HFFc6 (cell line): Measurements from ENCODE around the gene SPTA1. TPM values are rescaled to one million over a fixed set of nuclear protein-coding genes. Genes with fewer than 3 reads are reported as not detected.

ENCODE experiments used
- DNase-seq: peaks from one replicate; pipeline ENCODE4 v3.0.0-alpha.2; 2018
- H3K27ac Mint-ChIP-seq: 2 replicates; pipeline ENCODE4 v1.8.0; 2020; ENCODE audit warnings: mild to moderate bottlenecking, mixed read lengths
- H3K27me3 Mint-ChIP-seq: 2 replicates; pipeline ENCODE4 v1.8.0; 2021; ENCODE audit warnings: mild to moderate bottlenecking, moderate library complexity, mixed read lengths; ENCODE audit not compliant: insufficient read depth
- H3K36me3 Mint-ChIP-seq: 2 replicates; pipeline ENCODE4 v1.8.0; 2021; ENCODE audit warnings: low read depth, mixed read lengths
- H3K4me1 Mint-ChIP-seq: 2 replicates; pipeline ENCODE4 v1.8.0; 2020; ENCODE audit warnings: low read depth, mixed read lengths
- H3K4me3 Mint-ChIP-seq: 2 replicates; pipeline ENCODE4 v1.8.0; 2020; ENCODE audit warnings: mild to moderate bottlenecking, moderate library complexity, mixed read lengths
- H3K9me3 Mint-ChIP-seq: 2 replicates; pipeline ENCODE4 v1.8.0; 2020; ENCODE audit warnings: mild to moderate bottlenecking, mixed read lengths
- long read RNA-seq: library from polyadenylated mRNA; unstranded; transcript quantifications from one replicate; pipeline ENCODE4 v2.0.0, GENCODE V29; 2019
- total RNA-seq, 6 experiments: library from RNA; stranded (reverse); fragmentation: NEBNext Ultra II Directional; extraction: Animal tissue kit (Norgen Biotek cat#: 25700); gene quantifications; 2 replicates in 1 of 6; 3 replicates in 5 of 6; pipeline ENCODE4 v1.2.3, GENCODE V29; 2021
- TF ChIP-seq, protein P1 (sequence below): fragments of 200-600 bp; sonication (generic); IDR thresholded peaks from 2 replicates; pipeline ENCODE4 v1.5.0; 2021; ENCODE audit warnings: antibody characterized with exemption, mild to moderate bottlenecking

Gene SPTA1
- not detected for total RNA-seq
- long read RNA-seq: 0 reads

DNA sequence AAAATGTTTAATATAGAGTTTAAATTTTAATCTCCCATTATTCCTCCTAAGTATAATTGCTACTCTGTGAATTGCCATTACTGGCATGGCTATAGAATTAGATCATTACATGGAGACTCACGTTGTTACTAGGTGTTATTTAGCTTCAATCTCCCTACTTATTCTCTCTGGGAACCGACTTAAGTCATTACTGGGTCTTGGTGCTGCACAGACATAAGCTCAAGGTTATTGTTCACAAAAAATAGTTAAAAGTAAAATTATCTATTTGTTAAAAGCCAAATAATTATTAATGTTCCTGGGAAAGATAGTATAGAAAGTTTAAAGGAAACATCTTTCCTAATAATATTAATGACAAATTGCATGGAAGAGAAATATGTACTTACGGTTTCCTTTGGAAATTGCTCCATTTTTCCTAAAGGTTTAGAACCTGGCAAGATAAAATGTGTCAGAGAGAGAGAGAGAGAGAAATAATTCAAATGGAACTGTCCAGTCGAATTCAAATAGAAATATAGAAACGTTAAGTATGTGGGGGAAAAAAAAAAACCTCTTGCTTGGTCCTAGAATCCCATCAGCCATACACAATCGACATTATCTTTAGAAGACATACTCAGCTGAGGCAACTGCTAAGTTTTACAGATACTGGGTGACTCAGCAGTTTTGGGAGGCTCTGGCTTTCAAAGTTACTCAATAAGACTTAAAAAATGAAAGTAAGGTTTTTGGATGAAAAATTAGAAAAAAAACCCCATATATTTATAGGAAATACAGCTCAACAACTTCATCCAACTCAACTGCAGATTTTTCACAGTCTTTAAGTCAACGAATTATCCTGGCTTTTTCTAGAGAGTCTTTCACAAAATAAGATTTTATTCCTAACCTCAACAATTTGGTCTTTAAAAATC, at the start of gene SPTA1:
SPTA1 (minus strand) TSS at position 605 of the 899 bp plus-strand sequence; CDS start at position 407, 198 bp downstream.
- DNase-seq: no peak
- H3K27ac Mint-ChIP-seq: no peak within 1 kb of the TSS
- TF ChIP-seq, protein P1, sequence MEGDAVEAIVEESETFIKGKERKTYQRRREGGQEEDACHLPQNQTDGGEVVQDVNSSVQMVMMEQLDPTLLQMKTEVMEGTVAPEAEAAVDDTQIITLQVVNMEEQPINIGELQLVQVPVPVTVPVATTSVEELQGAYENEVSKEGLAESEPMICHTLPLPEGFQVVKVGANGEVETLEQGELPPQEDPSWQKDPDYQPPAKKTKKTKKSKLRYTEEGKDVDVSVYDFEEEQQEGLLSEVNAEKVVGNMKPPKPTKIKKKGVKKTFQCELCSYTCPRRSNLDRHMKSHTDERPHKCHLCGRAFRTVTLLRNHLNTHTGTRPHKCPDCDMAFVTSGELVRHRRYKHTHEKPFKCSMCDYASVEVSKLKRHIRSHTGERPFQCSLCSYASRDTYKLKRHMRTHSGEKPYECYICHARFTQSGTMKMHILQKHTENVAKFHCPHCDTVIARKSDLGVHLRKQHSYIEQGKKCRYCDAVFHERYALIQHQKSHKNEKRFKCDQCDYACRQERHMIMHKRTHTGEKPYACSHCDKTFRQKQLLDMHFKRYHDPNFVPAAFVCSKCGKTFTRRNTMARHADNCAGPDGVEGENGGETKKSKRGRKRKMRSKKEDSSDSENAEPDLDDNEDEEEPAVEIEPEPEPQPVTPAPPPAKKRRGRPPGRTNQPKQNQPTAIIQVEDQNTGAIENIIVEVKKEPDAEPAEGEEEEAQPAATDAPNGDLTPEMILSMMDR: no peak

DNA sequence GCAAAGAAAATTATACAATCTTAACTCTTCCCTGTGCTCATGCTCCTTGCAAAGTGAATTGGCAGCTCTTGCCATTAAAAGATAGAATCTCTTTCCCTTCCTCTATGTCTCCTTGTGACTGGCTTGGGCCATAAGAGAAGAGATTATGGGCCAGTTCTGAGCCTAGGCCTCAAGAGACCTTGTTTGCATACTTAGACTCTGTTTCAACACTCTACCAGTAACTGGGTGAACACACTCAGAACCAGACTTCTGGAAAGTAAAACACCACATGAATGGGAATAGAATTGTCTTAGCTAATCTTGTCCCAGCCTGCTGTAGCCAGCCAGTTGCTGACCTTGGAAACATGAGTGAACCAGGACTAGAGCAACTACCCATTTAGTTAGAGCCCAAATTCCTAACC, 49.3 kb upstream of the SPTA1 start:
- Mint-ChIP-seq H3K36me3 (no peaks in the 10 kb centered on the region; the same call in 1 of the 2 replicates), H3K27me3 (no peaks in the 10 kb centered on the region; the same call in 1 of the 2 replicates), H3K27ac (no peak overlapping the region), H3K4me1 (no peaks in the 10 kb centered on the region), H3K4me3 (no peak overlapping the region), H3K9me3 (peaks cover 21% of the 10 kb centered on the region)
- TF ChIP-seq, protein P1: no peak
- DNase-seq: no peak

More for the DNA sequence above, at the start of gene SPTA1:
- Mint-ChIP-seq H3K4me3 (no peak within 1 kb of the TSS), H3K4me1 (no peaks in the 10 kb centered on the region), H3K36me3 (no peaks in the 10 kb centered on the region), H3K9me3 (peaks cover 21% of the 10 kb centered on the region), H3K27me3 (no peaks in the 10 kb centered on the region)

DNA sequence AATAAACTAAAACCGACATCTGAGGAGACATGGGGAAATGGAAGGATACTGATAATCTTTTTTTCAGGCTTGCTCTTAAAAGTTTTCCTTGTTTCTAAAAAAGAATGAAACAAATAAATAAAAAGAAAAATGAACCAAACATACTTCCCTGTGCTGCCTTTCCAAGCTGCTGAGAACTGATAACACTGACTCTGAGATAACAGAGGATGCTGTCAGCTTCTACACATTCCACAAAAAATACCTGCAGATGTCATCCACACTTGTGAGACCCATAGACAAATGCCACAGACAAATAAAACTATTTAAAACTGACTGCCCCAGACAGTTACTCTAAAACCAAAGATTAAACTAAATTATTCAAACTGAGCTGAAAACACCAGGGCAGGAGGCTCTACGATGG, 46.0 kb upstream of the SPTA1 start:
- Mint-ChIP-seq H3K4me1 (no peaks in the 10 kb centered on the region), H3K4me3 (no peak overlapping the region), H3K9me3 (peaks cover 8% of the 10 kb centered on the region), H3K36me3 (no peaks in the 10 kb centered on the region; the same call in 1 of the 2 replicates), H3K27ac (no peak overlapping the region), H3K27me3 (no peaks in the 10 kb centered on the region; the same call in 1 of the 2 replicates)
- no peak for DNase-seq
- TF ChIP-seq, protein P1: no peak

DNA sequence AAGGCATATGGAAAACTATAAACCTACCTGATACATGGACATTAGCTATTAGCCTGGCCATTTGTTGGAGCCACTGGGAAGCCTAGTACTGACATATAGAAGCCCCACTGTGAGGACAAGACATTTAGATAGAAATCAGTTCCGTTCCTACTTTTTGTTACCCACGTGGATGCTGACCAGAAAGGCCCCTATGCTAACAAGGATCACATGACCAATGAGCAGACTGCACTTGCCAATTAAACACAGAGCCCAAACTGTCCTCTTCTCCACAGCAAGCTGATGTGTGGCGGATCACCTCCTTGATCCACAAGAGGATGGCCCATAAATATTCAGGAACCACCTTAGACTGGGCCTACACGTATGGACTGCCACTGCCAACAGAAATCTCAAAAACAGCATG, 45.2 kb upstream of the SPTA1 start:
- TF ChIP-seq, protein P1: no peak
- H3K4me3 Mint-ChIP-seq: no peak overlapping the region
- H3K9me3 Mint-ChIP-seq: peaks cover 4% of the 10 kb centered on the region
- no peak overlapping the region for H3K27ac Mint-ChIP-seq
- no peak for DNase-seq
- no peaks in the 10 kb centered on the region; the same call in 1 of the 2 replicates for H3K27me3 Mint-ChIP-seq
- no peaks in the 10 kb centered on the region; the same call in 1 of the 2 replicates for H3K36me3 Mint-ChIP-seq
- no peaks in the 10 kb centered on the region for H3K4me1 Mint-ChIP-seq

DNA sequence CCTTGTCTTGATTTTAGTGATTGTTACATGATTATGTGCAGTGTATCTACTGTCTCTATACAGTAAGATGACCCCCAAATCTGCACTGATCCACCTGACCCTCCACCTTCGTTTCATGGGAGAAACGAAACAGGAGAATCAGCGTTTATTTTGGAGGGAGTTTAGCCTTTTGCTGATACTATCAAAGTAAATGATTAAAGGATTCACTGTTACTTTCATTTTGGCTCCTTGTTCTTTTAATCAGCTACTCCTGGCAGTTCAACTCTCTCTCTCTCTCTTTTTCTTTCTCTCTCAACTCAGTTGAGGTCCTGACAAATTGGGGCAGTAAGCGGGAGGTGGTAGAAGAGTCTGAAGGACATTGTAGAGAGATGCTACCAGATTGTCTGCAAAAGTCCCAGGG, 43.9 kb upstream of the SPTA1 start:
- no peaks in the 10 kb centered on the region; the same call in 1 of the 2 replicates for H3K36me3 Mint-ChIP-seq
- TF ChIP-seq, protein P1: no peak
- H3K4me3 Mint-ChIP-seq: no peak overlapping the region
- no peak overlapping the region for H3K27ac Mint-ChIP-seq
- DNase-seq: no peak
- H3K9me3 Mint-ChIP-seq: peaks cover 4% of the 10 kb centered on the region
- H3K27me3 Mint-ChIP-seq: no peaks in the 10 kb centered on the region; the same call in none of the 2 replicates
- no peaks in the 10 kb centered on the region for H3K4me1 Mint-ChIP-seq
